ENCODE results near the gene ATF7IP.

Gene ATF7IP

GRCh38 chr12:14510574-14510973 lies 145.1 kb downstream of the ATF7IP start:
- no peak for DNase-seq

GRCh38 chr12:14514154-14514842 lies 148.8 kb downstream of the ATF7IP start:
- no peak for DNase-seq

GRCh38 chr12:14514946-14515345 lies 149.5 kb downstream of the ATF7IP start:
- DNase-seq, result no peak

GRCh38 chr12:14521822-14522221 lies 156.3 kb downstream of the ATF7IP start:
- no peak for DNase-seq

GRCh38 chr12:14525964-14526363 lies 160.5 kb downstream of the ATF7IP start:
- DNase-seq, result no peak

GRCh38 chr12:14532152-14532551 lies 166.7 kb downstream of the ATF7IP start:
- no peak for DNase-seq

GRCh38 chr12:14537088-14537487 lies 171.6 kb downstream of the ATF7IP start:
- no peak for DNase-seq

GRCh38 chr12:14540801-14541462 lies 175.4 kb downstream of the ATF7IP start:
- no peak for DNase-seq

- no peak for DNase-seq
These were observed 180.0 kb downstream of the ATF7IP start for GRCh38 chr12:14545144-14546124.

GRCh38 chr12:14547571-14547970 lies 182.1 kb downstream of the ATF7IP start:
- no peak for DNase-seq

GRCh38 chr12:14548609-14549008 lies 183.1 kb downstream of the ATF7IP start:
- no peak for DNase-seq

Data from left hindlimb (tissue), 1 donor.